A549 (cell line): ENCODE data around the gene CPT1B. TPM values are rescaled to one million over a fixed set of nuclear protein-coding genes. Genes with fewer than 3 reads are reported as not detected.

Source experiments
- ATAC-seq, 2 experiments: fragments of 200-7000 bp in 1 of 2; fragments of >200 bp in 1 of 2; cut with Nextera tagmentation in 1 of 2; cut with Tn5 transposase in 1 of 2; 3 replicates each; pipeline versions ENCODE4 v1.8.0 to v1.9.1; 2018 to 2020; ENCODE audit warnings: mild to moderate bottlenecking in 1 of 2, moderate library complexity in 1 of 2
- CTCF ChIA-PET: fragments of 300-600 bp; sonication (Branson Sonifier 250); formaldehyde crosslinking; extraction: SDS; loops from one replicate; lab custom pipeline; 2021; ENCODE audit warnings: antibody characterized with exemption, inconsistent platforms; lab: Yijun Ruan, JAX
- POLR2A ChIA-PET: fragments of 350-600 bp; formaldehyde crosslinking; extraction: SDS; loops from one replicate; lab custom pipeline; 2021; ENCODE audit warnings: antibody characterized with exemption, inconsistent platforms; lab: Yijun Ruan, JAX
- DNase-seq, 2 experiments: peaks; one replicate each; pipeline versions ENCODE4 v3.0.0 to v3.0.0-alpha.2; 2011 to 2016; ENCODE audit warnings: low read depth in 1 of 2, low spot score in 1 of 2
- FAIRE-seq: peaks from 2 replicates; lab custom pipeline; 2011; peaks lifted over from hg19 to GRCh38; lab: Jason Lieb, UNC
- H3K27ac ChIP-seq, 2 experiments: fragments of >200 bp; sonication (Bioruptor Twin); formaldehyde crosslinking; 3 replicates each; pipeline ENCODE4 v1.5.1; 2016 to 2017
- H3K4me1 ChIP-seq: fragments of >200 bp; sonication (Bioruptor Twin); formaldehyde crosslinking; 3 replicates; pipeline ENCODE4 v1.6.1; 2016
- H3K4me2 ChIP-seq: fragments of >200 bp; sonication (Bioruptor Twin); formaldehyde crosslinking; 3 replicates; pipeline ENCODE4 v1.6.1; 2016
- H3K4me3 ChIP-seq: fragments of >200 bp; sonication (Bioruptor Twin); formaldehyde crosslinking; 3 replicates; pipeline ENCODE4 v1.5.1; 2016
- H3K9me3 ChIP-seq: fragments of >200 bp; sonication (Bioruptor Twin); formaldehyde crosslinking; 3 replicates; pipeline ENCODE4 v1.6.1; 2016
- BHLHE40 ChIP-seq: IDR thresholded peaks from 2 replicates; pipeline ENCODE4 v1.6.1; 2012; ENCODE audit warnings: low read depth, low read length, inconsistent platforms
- CTCF ChIP-seq: fragments of >200 bp; sonication (Bioruptor Twin); formaldehyde crosslinking; IDR thresholded peaks from 3 replicates; pipeline ENCODE4 v1.5.1; 2016
- ELK1 ChIP-seq: fragments of 150-350 bp; IDR thresholded peaks from 2 replicates; pipeline ENCODE4 v1.6.1; 2014; ENCODE audit warnings: low read depth, mild to moderate bottlenecking, low read length
- FOSB ChIP-seq: fragments of 250-450 bp; sonication (Bioruptor Pico); IDR thresholded peaks from 2 replicates; pipeline ENCODE4 v1.5.0; 2020; ENCODE audit warnings: mild to moderate bottlenecking, moderate library complexity
- FOXS1 ChIP-seq: fragments of 250-450 bp; sonication (Bioruptor Pico); IDR thresholded peaks from 2 replicates; pipeline ENCODE4 v1.5.0; 2020; ENCODE audit warnings: mild to moderate bottlenecking, moderate library complexity
- JUN ChIP-seq, 2 experiments: fragments of >200 bp; sonication (Bioruptor Twin); formaldehyde crosslinking; IDR thresholded peaks; 2 replicates in 1 of 2; 3 replicates in 1 of 2; pipeline ENCODE4 v1.6.1; 2016 to 2017
- KDM1A ChIP-seq: fragments of 200-600 bp; sonication (generic); IDR thresholded peaks from 2 replicates; pipeline ENCODE4 v1.6.1; 2016; ENCODE audit warnings: low read depth, mild to moderate bottlenecking
- PHF8 ChIP-seq: fragments of 200-600 bp; sonication (generic); IDR thresholded peaks from 2 replicates; pipeline ENCODE4 v1.6.1; 2016; ENCODE audit warnings: low read depth, mild to moderate bottlenecking, antibody characterized with exemption, moderate library complexity, borderline replicate concordance
- REST ChIP-seq: fragments of 200-600 bp; sonication (generic); IDR thresholded peaks from 2 replicates; pipeline ENCODE4 v1.6.1; 2016; ENCODE audit warnings: antibody characterized with exemption, mild to moderate bottlenecking, moderate library complexity
- SREBF2 ChIP-seq: fragments of 450-650 bp; IDR thresholded peaks from 2 replicates; pipeline ENCODE4 v1.6.1; 2014; ENCODE audit warnings: mild to moderate bottlenecking, moderate library complexity
- USF2 ChIP-seq: fragments of 450-650 bp; IDR thresholded peaks from 2 replicates; pipeline ENCODE4 v1.6.1; 2014; ENCODE audit warnings: antibody characterized with exemption
- WGBS: methylation state at CpG from one replicate; pipeline ENCODE4 v1.1.6; 2017; ENCODE audit errors: missing lambda C conversion rate; 5-methylcytosine and 5-hydroxymethylcytosine counted together
- polyA plus RNA-seq, 4 experiments: library from polyadenylated mRNA; depleted of rRNA in 3 of 4; stranded (reverse); fragments of >200 nt; fragmentation: RNase III in 1 of 4; extraction: RNeasy Plus Mini Kit Qiagen cat#74134 plus additional on column Dnase treatment in 1 of 4; gene quantifications; 2 replicates in 3 of 4; 3 replicates in 1 of 4; pipeline ENCODE4 v1.2.3, GENCODE V29; 2011 to 2017

Gene CPT1B
- polyA plus RNA-seq, 2 of the 4 experiments (the other 2 are of a cell fraction) = 12.1 to 26.5 TPM

- TF ChIP-seq JUN (IDR thresholded peaks at IDR 0.05) = no peak
Observed at GRCh38 chr22:50603511-50604255, 25.5 kb upstream of the CPT1B start (continued).

GRCh38 chr22:50602338-50602700 is 24.1 kb upstream of the CPT1B start:
- Histone ChIP-seq H3K4me1 (peaks cover 4% of the 10 kb centered on the region; the same call in 1 of the 3 replicates), H3K4me2 (no peak overlapping the region), H3K4me3 (no peak overlapping the region), H3K9me3 (no peaks in the 10 kb centered on the region), H3K27ac (no peak overlapping the region)
- TF ChIP-seq SREBF2 = no peak
- TF ChIP-seq ELK1 = no peak
- TF ChIP-seq PHF8 = no peak
- no peak for FAIRE-seq
- WGBS = 62% methylated on average over 2 of the region's 2 CpGs
- no peak for ATAC-seq
- CTCF ChIA-PET = interaction anchor here (1.3 kb wide), 1 partner anchor 77 kb away, joined by 4 read pairs; the partner anchor contains the start of gene SCO2
- POLR2A ChIA-PET = no interaction called here
- no peak for DNase-seq

GRCh38 chr22:50601669-50602337 is 23.6 kb upstream of the CPT1B start:
- Histone ChIP-seq H3K4me2 (peak overlapping the region; percentile 97; the same call in 2 of the 3 replicates), H3K4me3 (no peak overlapping the region), H3K27ac (no peak overlapping the region), H3K9me3 (no peaks in the 10 kb centered on the region), H3K4me1 (peaks cover 4% of the 10 kb centered on the region; the same call in 1 of the 3 replicates)
- TF ChIP-seq REST = no peak
- TF ChIP-seq FOSB = no peak
- TF ChIP-seq KDM1A = no peak
- TF ChIP-seq BHLHE40 = no peak
- TF ChIP-seq USF2 = no peak
- no peak for TF ChIP-seq FOXS1
- TF ChIP-seq PHF8 = no peak
- TF ChIP-seq CTCF = no peak
- CTCF ChIA-PET = interaction anchor here (0.5 to 1.3 kb wide), 2 partner anchors 76 to 235 kb away, joined by 4 read pairs; partner anchors contain the start of gene SCO2
- WGBS = 65% methylated on average over 10 of the region's 12 CpGs
- DNase-seq (no peak), ATAC-seq (no peak), FAIRE-seq (no peak)
- POLR2A ChIA-PET = no interaction called here
